ENCODE results near the gene TBC1D22A. TPM values are rescaled to one million over a fixed set of nuclear protein-coding genes. Genes with fewer than 3 reads are reported as not detected.

TBC1D22A gene
- total and polyA plus RNA-seq, 2 donors (not counting 3 experiments of a cell fraction or from before 2014, with no cell fraction given), result 26.1 to 32.4 TPM

DNA sequence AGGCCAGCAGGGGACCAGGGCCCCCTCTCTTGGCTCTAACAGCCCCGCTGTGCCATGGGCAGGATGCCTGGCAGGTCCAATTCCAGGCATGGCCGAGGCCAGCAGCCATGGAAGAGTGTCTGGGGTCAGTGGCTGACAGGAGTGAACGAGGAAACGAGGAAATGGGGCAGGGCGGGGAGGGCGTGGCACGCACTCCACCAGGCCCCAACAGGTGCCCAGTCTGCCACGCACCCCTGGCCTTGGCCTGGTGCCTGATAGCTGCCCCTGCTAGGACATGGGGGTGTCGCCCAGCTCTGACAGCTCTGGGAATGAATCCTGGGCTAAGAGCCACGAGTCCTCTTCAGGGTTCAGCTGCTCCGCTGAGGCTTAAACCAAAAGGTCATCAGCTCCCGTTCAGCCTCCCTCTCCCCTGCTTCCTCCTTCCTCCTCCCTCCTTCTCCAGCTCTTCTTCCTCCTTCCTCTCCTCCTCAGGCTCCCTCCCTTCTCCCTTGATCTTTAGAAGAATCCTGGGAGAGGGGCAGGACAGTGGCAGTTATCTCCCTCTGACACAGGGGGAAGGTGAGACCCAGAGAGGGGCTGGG lies 11.5 kb upstream of the TBC1D22A start:
- peaks cover 51% of the 10 kb centered on the region for H3K4me1 ChIP-seq (ENCODE audit: control insufficient read depth, extremely low read depth, insufficient read depth, low read length)
- no peaks in the 10 kb centered on the region for H3K79me2 ChIP-seq (ENCODE audit: control insufficient read depth, insufficient read depth, low read length)
- no peak overlapping the region for H3K9ac ChIP-seq (replicated peaks; ENCODE audit: extremely low read depth, insufficient read depth, low read length)
- BruUV-seq (replicated peaks), result no TSS peak
- dilution Hi-C loops (cut with MboI; ENCODE audit: extremely low pct_ligation_motif_present, low sequenced_read_pairs), result no loop called here
- no peaks in the 10 kb centered on the region for H3K36me3 ChIP-seq (ENCODE audit: control insufficient read depth in 2 of 2, extremely low read depth in 1 of 2, insufficient read depth in 2 of 2, low read length in 2 of 2)
- no peak overlapping the region for H3K4me2 ChIP-seq (ENCODE audit: insufficient read depth, low read length)
- ChIA-PET CTCF (interaction anchor here (1.3 kb wide), 1 partner anchor 8 kb away, joined by 9 read pairs; no protein-coding TSS in a partner anchor), POLR2A (no interaction called here)
- no peaks in the 10 kb centered on the region for H4K20me1 ChIP-seq (replicated peaks; ENCODE audit: control insufficient read depth, extremely low read depth, insufficient read depth, low read length)
- no peak overlapping the region for H3K4me3 ChIP-seq (replicated peaks in 1 of 3; ENCODE audit: insufficient read depth in 1 of 3, low read depth in 1 of 3, low read length in 3 of 3)
- intact Hi-C loops (cut with micrococcal nuclease), result no loop called here
- no peaks in the 10 kb centered on the region for H3K9me3 ChIP-seq (replicated peaks; ENCODE audit: control insufficient read depth, insufficient read depth, low read length)
- FAIRE-seq (no peak), DNase-seq (ENCODE audit: low read depth, low spot score) (no peak)
- peak overlapping the region; percentile 90 for H3K27ac ChIP-seq (ENCODE audit: insufficient read depth, low read depth, low read length)
- peak overlapping the region; percentile 0 for H2AFZ ChIP-seq (ENCODE audit: low read depth, low read length)
- no peaks in the 10 kb centered on the region for H3K27me3 ChIP-seq (ENCODE audit: control insufficient read depth in 2 of 2, insufficient read depth in 2 of 2, low read length in 2 of 2)
- H3K9me1 ChIP-seq (replicated peaks; ENCODE audit: control insufficient read depth, extremely low read depth, insufficient read depth, low read length), result no peaks in the 10 kb centered on the region
- TF ChIP-seq, protein P1, sequence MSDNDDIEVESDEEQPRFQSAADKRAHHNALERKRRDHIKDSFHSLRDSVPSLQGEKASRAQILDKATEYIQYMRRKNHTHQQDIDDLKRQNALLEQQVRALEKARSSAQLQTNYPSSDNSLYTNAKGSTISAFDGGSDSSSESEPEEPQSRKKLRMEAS (IDR thresholded peaks at IDR 0.05; ENCODE audit: insufficient read depth, insufficient read length), result no peak
- TF ChIP-seq POLR2AphosphoS5 (IDR thresholded peaks at IDR 0.05; ENCODE audit: insufficient read depth, low read depth, low read length) (no peak), GATA2 (IDR thresholded peaks at IDR 0.05; ENCODE audit: insufficient read depth, insufficient read length, low read depth, low read length) (no peak), MYC (IDR thresholded peaks at IDR 0.05; ENCODE audit: low read depth, low read length) (no peak), POLR2A (IDR thresholded peaks at IDR 0.05; ENCODE audit: low read depth, low read length) (no peak), EZH2 (IDR thresholded peaks at IDR 0.05; ENCODE audit: borderline replicate concordance, low read depth, low read length, severe bottlenecking) (no peak), FOS (IDR thresholded peaks at IDR 0.05; ENCODE audit: borderline replicate concordance, insufficient read depth, low read length) (no peak), JUN (IDR thresholded peaks at IDR 0.05; ENCODE audit: borderline replicate concordance, insufficient read depth, insufficient read length, low read depth) (no peak)
- TF ChIP-seq, protein P2, sequence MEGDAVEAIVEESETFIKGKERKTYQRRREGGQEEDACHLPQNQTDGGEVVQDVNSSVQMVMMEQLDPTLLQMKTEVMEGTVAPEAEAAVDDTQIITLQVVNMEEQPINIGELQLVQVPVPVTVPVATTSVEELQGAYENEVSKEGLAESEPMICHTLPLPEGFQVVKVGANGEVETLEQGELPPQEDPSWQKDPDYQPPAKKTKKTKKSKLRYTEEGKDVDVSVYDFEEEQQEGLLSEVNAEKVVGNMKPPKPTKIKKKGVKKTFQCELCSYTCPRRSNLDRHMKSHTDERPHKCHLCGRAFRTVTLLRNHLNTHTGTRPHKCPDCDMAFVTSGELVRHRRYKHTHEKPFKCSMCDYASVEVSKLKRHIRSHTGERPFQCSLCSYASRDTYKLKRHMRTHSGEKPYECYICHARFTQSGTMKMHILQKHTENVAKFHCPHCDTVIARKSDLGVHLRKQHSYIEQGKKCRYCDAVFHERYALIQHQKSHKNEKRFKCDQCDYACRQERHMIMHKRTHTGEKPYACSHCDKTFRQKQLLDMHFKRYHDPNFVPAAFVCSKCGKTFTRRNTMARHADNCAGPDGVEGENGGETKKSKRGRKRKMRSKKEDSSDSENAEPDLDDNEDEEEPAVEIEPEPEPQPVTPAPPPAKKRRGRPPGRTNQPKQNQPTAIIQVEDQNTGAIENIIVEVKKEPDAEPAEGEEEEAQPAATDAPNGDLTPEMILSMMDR (IDR thresholded peaks at IDR 0.05; ENCODE audit: extremely low read depth in 1 of 2, insufficient read depth in 1 of 2, low read depth in 1 of 2, low read length in 2 of 2), result no peak
